ENCODE results near the gene ARHGEF28. TPM values are rescaled to one million over a fixed set of nuclear protein-coding genes. Genes with fewer than 3 reads are reported as not detected.

ARHGEF28 gene
- total and polyA plus RNA-seq, 2 of the 13 experiments (the other 11 are each of a cell fraction or from before 2014, with no cell fraction given), result 17.4 to 34.1 TPM

GRCh38 chr5:73623901-73624404, 2.0 kb upstream of the ARHGEF28 start (continued):
- no peak for TF ChIP-seq NAIF1 (CRISPR knock-in tag; IDR thresholded peaks at IDR 0.05; ENCODE audit: borderline replicate concordance)
- TF ChIP-seq ZNF768 (CRISPR knock-in tag; IDR thresholded peaks at IDR 0.05), result no peak
- peak; percentile 84 for TF ChIP-seq POGZ (CRISPR knock-in tag; IDR thresholded peaks at IDR 0.05)
- TF ChIP-seq TCF7 (IDR thresholded peaks at IDR 0.05; ENCODE audit: low read depth), result peak; percentile 99
- no peak for TF ChIP-seq ZNF674 (CRISPR knock-in tag; IDR thresholded peaks at IDR 0.05; ENCODE audit: low read depth)
- TF ChIP-seq NONO (IDR thresholded peaks at IDR 0.05), result no peak
- peak; percentile 85 for TF ChIP-seq NONO (CRISPR knock-in tag; conservative IDR thresholded peaks at IDR 0.05)
- TF ChIP-seq ZBTB20 (CRISPR knock-in tag; IDR thresholded peaks at IDR 0.05; ENCODE audit: borderline replicate concordance, low read depth), result peak; percentile 88; the same call in 1 of the 2 replicates
- peak; percentile 44; the same call in 1 of the 2 replicates for TF ChIP-seq KDM1A (CRISPR knock-in tag; IDR thresholded peaks at IDR 0.05)
- no peak for TF ChIP-seq NFE2 (CRISPR knock-in tag; IDR thresholded peaks at IDR 0.05)
- peak; percentile 77 for TF ChIP-seq MLX (CRISPR knock-in tag; IDR thresholded peaks at IDR 0.05)
- no peak for TF ChIP-seq RFX3 (CRISPR knock-in tag; IDR thresholded peaks at IDR 0.05)
- peak; percentile 60; the same call in 1 of the 2 replicates for TF ChIP-seq MLXIP (CRISPR knock-in tag; IDR thresholded peaks at IDR 0.05; ENCODE audit: borderline replicate concordance)
- 0 out of 2 replicates have a peak, but pooled peaks have one; percentile 65 for TF ChIP-seq ZSCAN20 (CRISPR knock-in tag; IDR thresholded peaks at IDR 0.05; ENCODE audit: borderline replicate concordance)
- TF ChIP-seq ZFP41 (CRISPR knock-in tag; IDR thresholded peaks at IDR 0.05; ENCODE audit: borderline replicate concordance), result no peak
- no peak for TF ChIP-seq MBNL3 (CRISPR knock-in tag; conservative IDR thresholded peaks at IDR 0.05)
- TF ChIP-seq ZNF609 (CRISPR knock-in tag; IDR thresholded peaks at IDR 0.05; ENCODE audit: borderline replicate concordance), result peak; percentile 97
- no peak for TF ChIP-seq ZNF530 (CRISPR knock-in tag; IDR thresholded peaks at IDR 0.05; ENCODE audit: low read depth)
- no peak for TF ChIP-seq ZNF777 (CRISPR knock-in tag; IDR thresholded peaks at IDR 0.05)
- TF ChIP-seq ZSCAN30 (CRISPR knock-in tag; IDR thresholded peaks at IDR 0.05), result no peak
- TF ChIP-seq TFAP4 (IDR thresholded peaks at IDR 0.05; ENCODE audit: borderline replicate concordance, low read depth), result peak; percentile 85
- peak; percentile 97 for TF ChIP-seq TBX2 (CRISPR knock-in tag; IDR thresholded peaks at IDR 0.05; ENCODE audit: borderline replicate concordance)
